OCI-LY1 (cell line): ENCODE data around the gene NR1H3.

Experiments used
- H2AFZ ChIP-seq: fragments of 200-600 bp; sonication (generic), shearing (Covaris generic); 2 replicates; pipeline ENCODE4 v1.6.0; 2014; ENCODE audit warnings: antibody characterized with exemption, mild to moderate bottlenecking, low read length
- H3F3A ChIP-seq: fragments of 200-600 bp; sonication (generic), shearing (Covaris generic); 2 replicates; pipeline ENCODE4 v1.6.0; 2014; ENCODE audit warnings: mild to moderate bottlenecking, antibody characterized with exemption, low read length, moderate library complexity; ENCODE audit not compliant: insufficient read depth
- H3K27ac ChIP-seq: fragments of 200-600 bp; sonication (generic); 2 replicates; pipeline ENCODE4 v1.5.1; 2014; ENCODE audit warnings: low read length, mixed run types, mild to moderate bottlenecking, low read depth; ENCODE audit not compliant: poor library complexity, severe bottlenecking
- H3K27me3 ChIP-seq: fragments of 200-600 bp; sonication (generic); 2 replicates; pipeline ENCODE4 v1.6.0; 2014; ENCODE audit warnings: antibody characterized with exemption, mild to moderate bottlenecking, low read length, moderate library complexity; ENCODE audit not compliant: insufficient read depth
- H3K36me3 ChIP-seq: fragments of 200-600 bp; sonication (generic); 2 replicates; pipeline ENCODE4 v1.6.1; 2014; ENCODE audit warnings: mild to moderate bottlenecking, antibody characterized with exemption, low read length, moderate library complexity, mixed read lengths; ENCODE audit not compliant: insufficient read depth
- H3K4me1 ChIP-seq: fragments of 200-600 bp; sonication (generic); 2 replicates; pipeline ENCODE4 v1.5.1; 2014; ENCODE audit warnings: mild to moderate bottlenecking, low read length, moderate library complexity; ENCODE audit not compliant: insufficient read depth, severe bottlenecking
- H3K4me2 ChIP-seq: fragments of 200-600 bp; sonication (generic), shearing (Covaris generic); 2 replicates; pipeline ENCODE4 v1.6.1; 2014; ENCODE audit warnings: low read length
- H3K4me3 ChIP-seq: fragments of 200-600 bp; sonication (generic); 2 replicates; pipeline ENCODE4 v1.5.1; 2014; ENCODE audit warnings: low read length, low read depth, mild to moderate bottlenecking, mixed read lengths; ENCODE audit not compliant: poor library complexity, severe bottlenecking
- H3K79me2 ChIP-seq: fragments of 200-600 bp; shearing (Covaris generic); 2 replicates; pipeline ENCODE4 v1.6.1; 2016; ENCODE audit warnings: mixed run types, low read length, mixed read lengths; ENCODE audit not compliant: insufficient read depth
- H3K9ac ChIP-seq: fragments of 200-600 bp; sonication (generic), shearing (Covaris generic); 2 replicates; pipeline ENCODE4 v1.6.1; 2014; ENCODE audit warnings: mild to moderate bottlenecking, low read length, mixed read lengths
- H3K9me2 ChIP-seq: fragments of 200-600 bp; sonication (generic), shearing (Covaris generic); 2 replicates; pipeline ENCODE4 v1.6.1; 2014; ENCODE audit warnings: low read depth, mild to moderate bottlenecking, low read length, mixed read lengths
- H3K9me3 ChIP-seq: fragments of 200-600 bp; shearing (Covaris generic); 2 replicates; pipeline ENCODE4 v1.6.1; 2014; ENCODE audit warnings: low read length, mixed read lengths
- H4K20me1 ChIP-seq: fragments of 200-600 bp; sonication (generic), shearing (Covaris generic); 2 replicates; pipeline ENCODE4 v1.6.0; 2016; ENCODE audit warnings: mild to moderate bottlenecking, low read length; ENCODE audit not compliant: insufficient read depth
- CTCF ChIP-seq: fragments of 200-600 bp; sonication (generic), shearing (Covaris generic); IDR thresholded peaks from 2 replicates; pipeline ENCODE4 v1.5.1; 2017; ENCODE audit warnings: mild to moderate bottlenecking, antibody characterized with exemption, low read length, moderate library complexity, mixed read lengths
- EZH2 ChIP-seq: fragments of 200-600 bp; sonication (generic), shearing (Covaris generic); IDR thresholded peaks from 2 replicates; pipeline ENCODE4 v1.8.0; 2017; ENCODE audit warnings: borderline replicate concordance, mixed run types, mild to moderate bottlenecking, antibody characterized with exemption, low read length, moderate library complexity, mixed read lengths

NR1H3 gene

GRCh38 chr11:47236482-47236881 lies 21.3 kb upstream of the NR1H3 start:
- Histone ChIP-seq H3K36me3 (peaks cover 58% of the 10 kb centered on the region), H3K27ac (no peak overlapping the region), H3K4me1 (peaks cover 5% of the 10 kb centered on the region), H3K27me3 (no peaks in the 10 kb centered on the region), H4K20me1 (no peaks in the 10 kb centered on the region), H3K9me2 (no peaks in the 10 kb centered on the region), H3K4me2 (no peak overlapping the region), H3F3A (no peaks in the 10 kb centered on the region), H2AFZ (no peak overlapping the region), H3K4me3 (no peak overlapping the region), H3K9me3 (no peaks in the 10 kb centered on the region), H3K79me2 (no peaks in the 10 kb centered on the region), H3K9ac (no peak overlapping the region)
- TF ChIP-seq EZH2 (no peak), CTCF (no peak)

- no peak overlapping the region for H2AFZ ChIP-seq
- H3K4me2 ChIP-seq: no peak overlapping the region
- no peaks in the 10 kb centered on the region for H4K20me1 ChIP-seq
- no peak overlapping the region for H3K4me3 ChIP-seq
- H3K9ac ChIP-seq: no peak overlapping the region
- H3F3A ChIP-seq: no peaks in the 10 kb centered on the region
- no peaks in the 10 kb centered on the region for H3K9me2 ChIP-seq
- H3K36me3 ChIP-seq: peaks cover 74% of the 10 kb centered on the region
- TF ChIP-seq EZH2 (no peak), CTCF (no peak)
- peaks cover 5% of the 10 kb centered on the region for H3K4me1 ChIP-seq
- H3K27ac ChIP-seq: no peak overlapping the region
- no peaks in the 10 kb centered on the region for H3K79me2 ChIP-seq
- no peaks in the 10 kb centered on the region for H3K9me3 ChIP-seq
- H3K27me3 ChIP-seq: no peaks in the 10 kb centered on the region
Measured at GRCh38 chr11:47239852-47240251, 17.9 kb upstream of the NR1H3 start.

- Histone ChIP-seq H3K4me3 (no peak overlapping the region), H3K27me3 (no peaks in the 10 kb centered on the region), H3K9me2 (no peaks in the 10 kb centered on the region), H3K4me2 (no peak overlapping the region), H3K9me3 (no peaks in the 10 kb centered on the region), H4K20me1 (no peaks in the 10 kb centered on the region), H3K27ac (no peak overlapping the region), H3F3A (no peaks in the 10 kb centered on the region), H3K4me1 (peaks cover 3% of the 10 kb centered on the region), H3K79me2 (no peaks in the 10 kb centered on the region), H3K36me3 (peaks cover 83% of the 10 kb centered on the region), H3K9ac (no peak overlapping the region), H2AFZ (no peak overlapping the region)
- TF ChIP-seq CTCF (no peak), EZH2 (no peak)
Measured at GRCh38 chr11:47241841-47242301, 15.9 kb upstream of the NR1H3 start.
